ENCODE results near the gene FNBP1.

The FNBP1 gene

DNA sequence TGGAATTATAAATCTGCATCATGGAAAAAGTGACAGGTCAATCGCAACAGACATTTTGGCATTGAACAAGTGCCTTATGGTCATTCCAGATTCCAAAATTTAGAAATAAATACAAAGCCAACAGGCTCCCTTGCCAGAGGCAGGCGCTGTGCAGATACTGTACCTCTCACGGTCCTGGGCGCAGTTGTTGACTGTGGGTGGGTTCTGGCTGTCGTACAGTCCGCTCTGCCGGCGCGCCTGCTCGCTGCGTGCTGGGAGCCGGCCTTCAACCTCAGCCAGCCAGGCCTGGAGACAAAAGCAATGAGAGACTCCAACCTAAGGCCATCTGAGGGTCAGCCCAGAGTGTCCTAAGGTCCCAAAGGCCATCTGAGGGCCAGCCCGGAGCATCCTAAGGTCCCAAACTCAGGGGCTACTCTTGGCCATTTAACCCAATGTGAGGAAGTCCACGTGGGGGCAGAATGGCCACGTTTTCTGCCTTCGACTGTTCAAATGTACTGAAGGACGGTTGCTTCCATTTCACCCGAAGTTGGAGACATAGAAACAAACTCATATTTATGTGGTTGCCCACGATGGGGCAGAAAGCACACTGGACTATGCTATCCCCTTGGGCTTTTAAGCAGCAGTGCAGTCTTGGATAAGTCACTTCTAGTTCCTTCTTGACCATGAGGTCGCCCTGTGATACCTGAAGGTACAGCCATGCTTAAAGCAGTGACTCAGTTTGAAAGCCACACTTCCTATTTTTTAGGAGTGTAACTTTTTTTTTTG is 142.5 kb downstream of the FNBP1 start:
- TF ChIP-seq, protein P1, sequence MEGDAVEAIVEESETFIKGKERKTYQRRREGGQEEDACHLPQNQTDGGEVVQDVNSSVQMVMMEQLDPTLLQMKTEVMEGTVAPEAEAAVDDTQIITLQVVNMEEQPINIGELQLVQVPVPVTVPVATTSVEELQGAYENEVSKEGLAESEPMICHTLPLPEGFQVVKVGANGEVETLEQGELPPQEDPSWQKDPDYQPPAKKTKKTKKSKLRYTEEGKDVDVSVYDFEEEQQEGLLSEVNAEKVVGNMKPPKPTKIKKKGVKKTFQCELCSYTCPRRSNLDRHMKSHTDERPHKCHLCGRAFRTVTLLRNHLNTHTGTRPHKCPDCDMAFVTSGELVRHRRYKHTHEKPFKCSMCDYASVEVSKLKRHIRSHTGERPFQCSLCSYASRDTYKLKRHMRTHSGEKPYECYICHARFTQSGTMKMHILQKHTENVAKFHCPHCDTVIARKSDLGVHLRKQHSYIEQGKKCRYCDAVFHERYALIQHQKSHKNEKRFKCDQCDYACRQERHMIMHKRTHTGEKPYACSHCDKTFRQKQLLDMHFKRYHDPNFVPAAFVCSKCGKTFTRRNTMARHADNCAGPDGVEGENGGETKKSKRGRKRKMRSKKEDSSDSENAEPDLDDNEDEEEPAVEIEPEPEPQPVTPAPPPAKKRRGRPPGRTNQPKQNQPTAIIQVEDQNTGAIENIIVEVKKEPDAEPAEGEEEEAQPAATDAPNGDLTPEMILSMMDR (IDR thresholded peaks at IDR 0.05; ENCODE audit: control insufficient read depth, extremely low read depth, insufficient read depth), result no peak

DNA sequence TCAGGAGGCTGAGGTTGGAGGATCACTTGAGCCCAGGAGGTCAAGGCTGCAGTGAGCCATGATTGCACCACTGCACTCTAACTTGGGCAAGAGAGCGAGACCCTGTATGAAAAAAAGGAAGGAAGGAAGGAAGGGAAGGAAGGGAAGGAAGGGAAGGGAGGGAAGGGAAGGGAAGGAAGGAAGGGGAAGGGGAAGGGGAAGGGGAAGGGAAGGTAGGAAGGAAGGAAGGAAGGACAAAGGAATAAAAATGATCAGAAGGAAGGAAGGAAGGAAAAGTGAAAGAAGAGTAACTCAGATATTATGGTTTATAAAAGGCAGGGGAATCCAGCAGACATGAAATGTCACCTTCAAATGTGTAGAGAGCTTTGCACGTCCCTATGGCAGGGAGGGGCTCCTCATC is 143.4 kb downstream of the FNBP1 start:
- DNase-seq (ENCODE audit: low read depth), result no peak
- TF ChIP-seq, protein P1 (IDR thresholded peaks at IDR 0.05; ENCODE audit: control insufficient read depth, extremely low read depth, insufficient read depth), result no peak
- no peak overlapping the region for H3K4me3 ChIP-seq (ENCODE audit: low read depth, low read length)

More for the DNA sequence above, 142.5 kb downstream of the FNBP1 start:
- no peak for DNase-seq (ENCODE audit: low read depth)
- H3K4me3 ChIP-seq (ENCODE audit: low read depth, low read length), result no peak overlapping the region

DNA sequence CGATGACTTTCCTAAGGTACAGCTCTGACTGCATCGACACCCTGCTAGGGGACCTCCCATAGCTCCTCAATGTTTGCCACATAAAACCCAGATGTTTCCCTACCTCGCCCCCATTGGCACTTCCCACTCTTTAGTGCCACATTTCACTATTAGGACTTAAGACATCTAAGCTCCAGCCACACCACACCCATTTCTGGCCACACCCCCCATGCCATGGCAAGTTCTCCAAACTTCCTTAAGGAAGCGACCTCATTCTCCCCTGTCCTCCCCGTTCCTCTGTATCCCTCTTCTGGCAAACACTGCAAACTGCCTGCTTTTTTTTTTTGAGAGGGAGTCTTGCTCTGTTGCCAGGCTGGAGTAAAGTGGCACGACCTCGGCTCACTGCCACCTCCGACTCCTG is 144.8 kb downstream of the FNBP1 start:
- no peak for DNase-seq (ENCODE audit: low read depth)
- no peak overlapping the region for H3K4me3 ChIP-seq (ENCODE audit: low read depth, low read length)
- TF ChIP-seq, protein P1 (IDR thresholded peaks at IDR 0.05; ENCODE audit: control insufficient read depth, extremely low read depth, insufficient read depth), result no peak

DNA sequence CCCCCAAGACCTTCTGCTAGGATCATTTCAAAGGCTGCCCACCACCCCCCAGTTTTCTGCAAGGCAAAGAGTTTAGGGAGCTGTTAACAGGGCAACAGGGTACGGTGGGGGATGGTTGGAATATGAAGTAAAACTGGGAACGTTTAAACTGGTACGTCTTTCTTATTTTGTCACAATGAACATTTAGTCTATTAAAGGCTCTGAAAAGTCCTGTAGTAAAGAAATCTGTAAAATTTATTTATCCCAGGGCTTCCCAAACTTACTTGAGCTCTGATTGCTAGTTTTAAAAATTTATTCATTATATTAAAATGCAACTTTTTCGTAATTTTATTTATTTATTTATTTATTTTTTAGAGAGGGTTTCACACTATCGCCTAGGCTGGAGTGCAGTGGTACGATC is 145.7 kb downstream of the FNBP1 start:
- TF ChIP-seq, protein P1 (IDR thresholded peaks at IDR 0.05; ENCODE audit: control insufficient read depth, extremely low read depth, insufficient read depth), result no peak
- H3K4me3 ChIP-seq (ENCODE audit: low read depth, low read length), result no peak overlapping the region
- no peak for DNase-seq (ENCODE audit: low read depth)

DNA sequence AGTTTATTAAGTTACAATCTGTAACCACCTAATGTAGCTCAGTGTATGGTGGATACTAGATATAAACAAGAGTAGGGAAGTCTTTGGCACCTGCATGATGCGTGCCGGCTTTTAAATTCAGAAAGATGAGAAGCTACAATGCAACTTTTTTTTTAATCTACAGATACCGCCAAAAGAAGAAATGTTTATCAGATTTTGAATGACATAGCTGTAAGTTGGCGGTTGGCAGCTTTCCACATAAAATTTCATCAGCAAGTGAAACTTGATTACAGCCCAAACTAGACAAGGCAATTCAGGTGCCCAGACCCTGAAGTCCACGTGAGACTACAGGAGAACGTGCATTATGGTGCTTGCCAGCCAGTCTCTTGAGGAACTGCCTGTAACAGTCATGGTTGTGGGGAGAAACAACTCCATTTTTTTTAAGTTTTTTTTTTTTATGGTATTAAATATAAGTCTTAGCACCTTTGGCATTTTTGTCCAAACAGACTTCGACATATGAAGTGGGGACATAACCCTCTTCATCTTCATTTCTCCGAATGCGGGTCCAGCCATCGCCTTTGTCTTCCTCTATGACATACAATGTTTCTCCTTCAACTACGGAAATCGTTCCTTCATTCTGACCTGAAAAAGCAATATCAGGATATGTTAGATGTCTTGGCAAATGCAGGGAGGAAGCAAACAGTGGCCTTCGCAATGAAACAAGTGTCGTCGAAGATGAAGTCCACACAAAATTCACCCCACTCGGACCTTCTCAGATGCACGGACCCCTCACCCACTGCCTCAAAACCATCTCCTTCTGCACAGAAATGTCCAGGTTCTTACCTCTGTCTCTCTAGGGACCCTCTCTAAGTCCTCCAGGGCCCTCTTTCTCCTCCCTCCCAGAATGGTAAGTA is 147.4 kb downstream of the FNBP1 start:
- TF ChIP-seq, protein P1 (IDR thresholded peaks at IDR 0.05; ENCODE audit: control insufficient read depth, extremely low read depth, insufficient read depth), result no peak
- DNase-seq (ENCODE audit: low read depth), result no peak
- no peak overlapping the region for H3K4me3 ChIP-seq (ENCODE audit: low read depth, low read length)

DNA sequence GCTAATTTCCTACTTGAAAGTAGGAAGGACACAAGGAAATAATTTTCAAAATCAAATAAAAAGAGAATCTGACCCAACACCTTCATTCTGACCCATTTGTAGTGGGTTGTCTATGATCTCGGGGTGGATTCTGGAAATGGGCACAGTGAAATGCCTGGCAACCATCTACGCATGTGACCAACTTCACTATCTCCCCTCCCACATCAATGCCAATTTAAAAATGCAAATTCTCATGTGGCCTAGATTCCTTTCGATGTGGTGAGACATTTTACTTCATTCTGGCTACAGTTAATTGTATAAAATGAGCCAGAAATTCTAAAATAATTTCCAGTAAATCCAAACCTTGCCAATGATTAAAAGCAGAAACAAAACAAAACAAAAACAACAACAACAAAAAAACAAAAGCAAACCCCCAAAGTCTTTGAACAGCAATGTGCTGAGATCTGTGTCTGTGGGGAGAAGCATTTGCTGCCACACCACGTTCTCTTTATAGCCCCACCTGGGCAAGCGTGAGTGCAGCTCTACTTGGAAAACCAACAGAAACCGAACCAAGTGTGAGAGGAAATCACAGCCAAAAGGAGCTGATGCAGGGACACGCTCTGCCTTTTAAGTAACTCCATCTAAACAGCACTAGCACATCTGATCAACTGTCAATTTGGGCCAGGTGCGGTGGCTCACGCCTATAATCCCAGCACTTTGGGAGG is 148.7 kb downstream of the FNBP1 start:
- no peak overlapping the region for H3K4me3 ChIP-seq (ENCODE audit: low read depth, low read length)
- TF ChIP-seq, protein P1 (IDR thresholded peaks at IDR 0.05; ENCODE audit: control insufficient read depth, extremely low read depth, insufficient read depth), result no peak
- DNase-seq (ENCODE audit: low read depth), result no peak

Data from LNCaP clone FGC (cell line).